Right lobe of liver (tissue), 6 donors: ENCODE measurements around the gene TMEM72. TPM values are rescaled to one million over a fixed set of nuclear protein-coding genes. Genes with fewer than 3 reads are reported as not detected.
"Not testable (repeated sequence)": the region's sequence is repeated elsewhere in the genome, so short reads cannot be mapped to it uniquely, and the experiment has no call there.

Experiments used
- ATAC-seq, 4 donors: fragments of 200-7000 bp; cut with Tn5 transposase; one replicate each; pipeline ENCODE4 v1.9.1; 2020; ENCODE audit warnings: mild to moderate bottlenecking in 4 of 4, moderate library complexity in 4 of 4
- DNase-seq, 3 donors: peaks; one replicate each; pipeline ENCODE4 v3.0.0-alpha.2; 2020
- H3K27ac ChIP-seq, 3 donors: fragments of 200-600 bp; one replicate each; pipeline ENCODE4 v1.8.0; 2022
- H3K27me3 ChIP-seq, 2 donors: fragments of 200-600 bp; one replicate each; pipeline ENCODE4 v1.8.0; 2022
- H3K36me3 ChIP-seq, 4 donors: fragments of 200-600 bp; sonication (generic) in 1 of 4; one replicate each; pipeline versions ENCODE4 v1.5.1 to v1.8.0; 2017 to 2022; ENCODE audit warnings: control low read depth in 1 of 4
- H3K4me1 ChIP-seq, 4 donors: fragments of 200-600 bp; sonication (generic) in 1 of 4; one replicate each; pipeline versions ENCODE4 v1.5.1 to v1.8.0; 2017 to 2022; ENCODE audit warnings: control low read depth in 1 of 4
- H3K4me3 ChIP-seq, 3 donors: fragments of 200-600 bp; one replicate each; pipeline ENCODE4 v1.8.0; 2022
- H3K9me3 ChIP-seq, 4 donors: fragments of 200-600 bp; sonication (generic) in 1 of 4; one replicate each; pipeline versions ENCODE4 v1.5.1 to v1.8.0; 2017 to 2022; ENCODE audit warnings: control low read depth in 1 of 4
- CTCF ChIP-seq, 4 donors: fragments of 200-600 bp in 3 of 4; fragments of 450-650 bp in 1 of 4; IDR thresholded peaks; one replicate each; pipeline versions ENCODE4 v1.5.1 to v1.8.0; 2016 to 2022; ENCODE audit warnings: antibody characterized with exemption in 4 of 4, mild to moderate bottlenecking in 2 of 4
- POLR2A ChIP-seq: fragments of 450-650 bp; IDR thresholded peaks from one replicate; pipeline ENCODE4 v1.6.1; 2017; ENCODE audit warnings: antibody characterized with exemption, mild to moderate bottlenecking
- WGBS: methylation state at CpG from one replicate; pipeline ENCODE4 v1.1.6; 2018; ENCODE audit warnings: low coverage, low lambda C conversion rate; ENCODE audit not compliant: insufficient coverage; ENCODE audit errors: missing lambda C conversion rate; 5-methylcytosine and 5-hydroxymethylcytosine counted together
- intact Hi-C, 2 donors: fragments of 100-400 bp; cut with DNase I; formaldehyde crosslinking; loops; one replicate each; pipeline versions ENCODE4 v1.11.2 to v1.14.1; 2022
- total RNA-seq, 6 experiments: library from RNA; depleted of rRNA in 2 of 6; stranded (reverse); fragments of >200 nt in 2 of 6; fragmentation: NEBNext Ultra II Directional in 3 of 6; extraction: Animal tissue kit (Norgen Biotek cat#: 25700) in 3 of 6; gene quantifications; one replicate each; pipeline versions ENCODE4 v1.1.0 to v1.2.4, GENCODE V29; 2016 to 2023
- donor health status: DM: no; HTN: yes; CAD: no.
- donor health status: DM: no; HTN: no; CAD: no.
- donor health status: DM: no; HTN: no; CAD: no.
- donor health status: DM: no; HTN: yes; CAD: no.
- donor health status: DM: no; HTN: yes; CAD: no.

TMEM72 gene
- total RNA-seq, 6 experiments from 2014 or later = not detected

GRCh38 chr10:44864051-44864450 is 47.1 kb upstream of the TMEM72 start:
- H3K4me3 ChIP-seq = peak overlapping the region in 2 of 3 donors; percentile 27 to 55
- peak; percentile 49 to 73 (median 66) for ATAC-seq
- no peak overlapping the region for H3K27ac ChIP-seq
- 61% methylated on average over 4 of the region's 17 CpGs for WGBS
- TF ChIP-seq POLR2A (no peak), CTCF (IDR thresholded peaks at IDR 0.05) (no peak)
- no peaks in the 10 kb centered on the region for H3K27me3 ChIP-seq
- H3K9me3 ChIP-seq = no peaks in the 10 kb centered on the region
- DNase-seq = peak in 1 of 3 donors; percentile 57
- intact Hi-C loops = loop anchor here in 1 of 2 donors (10.0 kb wide), 1 partner anchor 1189 kb away; no protein-coding TSS in a partner anchor
- H3K36me3 ChIP-seq = no peaks in the 10 kb centered on the region
- peaks cover 0 to 26% (median 0%) of the 10 kb centered on the region in 4 donors for H3K4me1 ChIP-seq

- DNase-seq (peak; percentile 91 to 92 (median 91)), ATAC-seq (peak; percentile 98 to 99 (median 98))
- Histone ChIP-seq H3K36me3 (no peaks in the 10 kb centered on the region), H3K4me1 (peaks cover 0 to 26% (median 0%) of the 10 kb centered on the region in 4 donors), H3K9me3 (no peaks in the 10 kb centered on the region), H3K27me3 (no peaks in the 10 kb centered on the region), H3K4me3 (peak overlapping the region; percentile 27 to 55 (median 43)), H3K27ac (peak overlapping the region in 1 of 3 donors; percentile 27)
- intact Hi-C loops = loop anchor here in 1 of 2 donors (10.0 kb wide), 1 partner anchor 1190 kb away; no protein-coding TSS in a partner anchor
- TF ChIP-seq POLR2A (no peak), CTCF (IDR thresholded peaks at IDR 0.05) (peak; percentile 94 to 98 (median 96))
- 1% methylated on average over 33 of the region's 42 CpGs for WGBS
Observed at GRCh38 chr10:44864637-44865288, 46.4 kb upstream of the TMEM72 start.

GRCh38 chr10:44865289-44865671 is 45.9 kb upstream of the TMEM72 start:
- Histone ChIP-seq H3K36me3 (no peaks in the 10 kb centered on the region), H3K4me3 (no peak overlapping the region), H3K27me3 (no peaks in the 10 kb centered on the region), H3K4me1 (peaks cover 0 to 26% (median 0%) of the 10 kb centered on the region in 4 donors), H3K27ac (no peak overlapping the region), H3K9me3 (no peaks in the 10 kb centered on the region)
- intact Hi-C loops = loop anchor here in 1 of 2 donors (10.0 kb wide), 1 partner anchor 1190 kb away; no protein-coding TSS in a partner anchor
- DNase-seq (peak in 2 of 3 donors; percentile 30 to 42), ATAC-seq (peak in 3 of 4 donors; percentile 2 to 26 (median 6))
- 18% methylated on average over 2 of the region's 16 CpGs for WGBS
- TF ChIP-seq POLR2A (no peak), CTCF (IDR thresholded peaks at IDR 0.05) (no peak)

- not testable (repeated sequence) for ATAC-seq, H3K9me3 ChIP-seq, H3K27ac ChIP-seq, H3K27me3 ChIP-seq, H3K36me3 ChIP-seq, H3K4me3 ChIP-seq, DNase-seq
- H3K4me1 ChIP-seq = peaks cover 0 to 26% (median 0%) of the 10 kb centered on the region in 4 donors
- intact Hi-C loops = loop anchor here in 1 of 2 donors (10.0 kb wide), 1 partner anchor 1192 kb away; no protein-coding TSS in a partner anchor
- WGBS = 80% methylated on average over 2 of the region's 2 CpGs
Observed at GRCh38 chr10:44866367-44866766, 44.8 kb upstream of the TMEM72 start.

- no peaks in the 10 kb centered on the region for H3K9me3 ChIP-seq
- TF ChIP-seq CTCF (IDR thresholded peaks at IDR 0.05) (no peak), POLR2A (no peak)
- H3K4me1 ChIP-seq = peaks cover 0 to 12% (median 0%) of the 10 kb centered on the region in 4 donors
- WGBS = 85% methylated on average over 6 of the region's 6 CpGs
- H3K27ac ChIP-seq = no peak overlapping the region
- H3K27me3 ChIP-seq = no peaks in the 10 kb centered on the region
- no peak overlapping the region for H3K4me3 ChIP-seq
- no peaks in the 10 kb centered on the region for H3K36me3 ChIP-seq
- intact Hi-C loops = no loop called here
- DNase-seq = no peak
- ATAC-seq = no peak
Observed at GRCh38 chr10:44870031-44870430, 41.1 kb upstream of the TMEM72 start.
